PC-3 (cell line): ENCODE results near the gene ITGB3. TPM values are rescaled to one million over a fixed set of nuclear protein-coding genes. Genes with fewer than 3 reads are reported as not detected.

ENCODE experiments used
- ATAC-seq: fragments of 200-7000 bp; cut with Tn5 transposase; 2 replicates; pipeline ENCODE4 v1.9.1; 2020; ENCODE audit warnings: mild to moderate bottlenecking, moderate library complexity
- BruUV-seq: library from RNA; stranded (reverse); fragments of 400-500 nt; replicated peaks from 2 replicates; lab custom pipeline; 2021; lab: Mats Ljungman, UMichigan
- CTCF ChIA-PET: fragments of 300-600 bp; sonication (Branson Sonifier 250); formaldehyde crosslinking; loops from one replicate; lab custom pipeline; 2022; ENCODE audit warnings: antibody characterized with exemption; lab: Charles Lee
- POLR2A ChIA-PET: fragments of 300-600 bp; sonication (Branson Sonifier 250); formaldehyde crosslinking; loops from one replicate; lab custom pipeline; 2022; ENCODE audit warnings: antibody characterized with exemption; ENCODE audit not compliant: unreplicated experiment; lab: Charles Lee
- DNase-seq: peaks from one replicate; pipeline ENCODE4 v3.0.0-alpha.2; 2015
- H2AFZ ChIP-seq: fragments of 300-600 bp; sonication (generic); 2 replicates; pipeline ENCODE4 v1.6.0; 2016; ENCODE audit warnings: antibody characterized with exemption, low read length
- H3F3A ChIP-seq: fragments of 300-600 bp; sonication (generic); one replicate; pipeline ENCODE4 v1.6.0; 2017; ENCODE audit warnings: antibody characterized with exemption, low read length, control low read depth, mild to moderate bottlenecking; ENCODE audit not compliant: unreplicated experiment
- H3K27ac ChIP-seq: fragments of 300-600 bp; sonication (generic); 2 replicates; pipeline ENCODE4 v1.5.1; 2016; ENCODE audit warnings: mild to moderate bottlenecking, low read length
- H3K27me3 ChIP-seq: fragments of 300-600 bp; sonication (generic); 2 replicates; pipeline ENCODE4 v1.6.1; 2016; ENCODE audit warnings: low read length, mixed read lengths
- H3K36me3 ChIP-seq: fragments of 300-600 bp; sonication (generic); 2 replicates; pipeline ENCODE4 v1.6.1; 2016; ENCODE audit warnings: low read depth, mixed run types, low read length, mixed read lengths
- H3K4me1 ChIP-seq: fragments of 300-600 bp; sonication (generic); 2 replicates; pipeline ENCODE4 v1.5.1; 2016; ENCODE audit warnings: low read length; ENCODE audit not compliant: insufficient read depth
- H3K4me2 ChIP-seq: fragments of 300-600 bp; sonication (generic); 2 replicates; pipeline ENCODE4 v1.6.0; 2016; ENCODE audit warnings: low read length
- H3K4me3 ChIP-seq: fragments of 300-600 bp; sonication (generic); 2 replicates; pipeline ENCODE4 v1.5.1; 2016; ENCODE audit warnings: mild to moderate bottlenecking, low read length, mixed read lengths
- H3K79me2 ChIP-seq: fragments of 300-600 bp; sonication (generic); 2 replicates; pipeline ENCODE4 v1.6.1; 2017; ENCODE audit warnings: low read length, mixed read lengths
- H3K9ac ChIP-seq: fragments of 300-600 bp; sonication (generic); 2 replicates; pipeline ENCODE4 v1.6.0; 2016; ENCODE audit warnings: mild to moderate bottlenecking, low read length
- H3K9me2 ChIP-seq: fragments of 300-600 bp; sonication (generic); replicated peaks from 2 replicates; pipeline ENCODE4 v1.6.1; 2016; ENCODE audit warnings: mixed run types, low read length, mixed read lengths
- H3K9me3 ChIP-seq: fragments of 300-600 bp; sonication (generic); 2 replicates; pipeline ENCODE4 v1.6.1; 2016; ENCODE audit warnings: low read length, mixed read lengths
- H4K20me1 ChIP-seq: fragments of 300-600 bp; sonication (generic); 2 replicates; pipeline ENCODE4 v1.6.1; 2016; ENCODE audit warnings: low read length, mixed read lengths
- EZH2 ChIP-seq: fragments of 300-600 bp; sonication (generic); IDR thresholded peaks from one replicate; pipeline ENCODE4 v1.6.1; 2017; ENCODE audit warnings: antibody characterized with exemption, mild to moderate bottlenecking, low read length; ENCODE audit not compliant: unreplicated experiment
- EZH2phosphoT487 ChIP-seq: fragments of 300-600 bp; sonication (generic); IDR thresholded peaks from 2 replicates; pipeline ENCODE4 v1.6.1; 2018; ENCODE audit warnings: mild to moderate bottlenecking, antibody characterized with exemption, low read length, borderline replicate concordance
- intact Hi-C: fragments of 100-400 bp; cut with micrococcal nuclease; formaldehyde crosslinking; loops from 2 replicates; pipeline ENCODE4 v1.9.0; 2023
- total RNA-seq: library from RNA; depleted of rRNA; stranded (reverse); fragments of >200 nt; gene quantifications from 2 replicates; pipeline ENCODE4 v1.2.3, GENCODE V29; 2014
- TF ChIP-seq, protein P1 (sequence below): fragments of 300-600 bp; sonication (generic); conservative IDR thresholded peaks from 2 replicates; pipeline ENCODE4 v1.5.1; 2017; ENCODE audit warnings: antibody characterized with exemption, low read depth, mild to moderate bottlenecking, low read length

ITGB3 gene
- total RNA-seq, 1 experiment from 2014 or later, result 0.36 TPM

- 0 out of 2 replicates have a peak, but pooled peaks cover 4% of the 10 kb centered on the region for H3K9me2 ChIP-seq
- BruUV-seq, result no TSS peak
- H3K4me2 ChIP-seq, result no peak overlapping the region
- DNase-seq (no peak), ATAC-seq (no peak)
- H3K79me2 ChIP-seq, result no peaks in the 10 kb centered on the region
- H3K4me3 ChIP-seq, result no peak overlapping the region
- no peak for TF ChIP-seq EZH2phosphoT487
- TF ChIP-seq, protein P1, sequence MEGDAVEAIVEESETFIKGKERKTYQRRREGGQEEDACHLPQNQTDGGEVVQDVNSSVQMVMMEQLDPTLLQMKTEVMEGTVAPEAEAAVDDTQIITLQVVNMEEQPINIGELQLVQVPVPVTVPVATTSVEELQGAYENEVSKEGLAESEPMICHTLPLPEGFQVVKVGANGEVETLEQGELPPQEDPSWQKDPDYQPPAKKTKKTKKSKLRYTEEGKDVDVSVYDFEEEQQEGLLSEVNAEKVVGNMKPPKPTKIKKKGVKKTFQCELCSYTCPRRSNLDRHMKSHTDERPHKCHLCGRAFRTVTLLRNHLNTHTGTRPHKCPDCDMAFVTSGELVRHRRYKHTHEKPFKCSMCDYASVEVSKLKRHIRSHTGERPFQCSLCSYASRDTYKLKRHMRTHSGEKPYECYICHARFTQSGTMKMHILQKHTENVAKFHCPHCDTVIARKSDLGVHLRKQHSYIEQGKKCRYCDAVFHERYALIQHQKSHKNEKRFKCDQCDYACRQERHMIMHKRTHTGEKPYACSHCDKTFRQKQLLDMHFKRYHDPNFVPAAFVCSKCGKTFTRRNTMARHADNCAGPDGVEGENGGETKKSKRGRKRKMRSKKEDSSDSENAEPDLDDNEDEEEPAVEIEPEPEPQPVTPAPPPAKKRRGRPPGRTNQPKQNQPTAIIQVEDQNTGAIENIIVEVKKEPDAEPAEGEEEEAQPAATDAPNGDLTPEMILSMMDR, result no peak
- no peak for TF ChIP-seq EZH2
- no peaks in the 10 kb centered on the region for H3K4me1 ChIP-seq
- no peaks in the 10 kb centered on the region for H3K27me3 ChIP-seq
- H4K20me1 ChIP-seq, result no peaks in the 10 kb centered on the region
- POLR2A ChIA-PET, result no interaction called here
- H3K9me3 ChIP-seq, result no peaks in the 10 kb centered on the region
- H3K36me3 ChIP-seq, result no peaks in the 10 kb centered on the region
- no peaks in the 10 kb centered on the region for H3F3A ChIP-seq
- H2AFZ ChIP-seq, result no peak overlapping the region
- CTCF ChIA-PET, result no interaction called here
- no peak overlapping the region for H3K9ac ChIP-seq
- intact Hi-C loops, result loop anchor here (10.0 kb wide), 1 partner anchor 313 kb away; the partner anchor contains the start of gene KPNB1
- H3K27ac ChIP-seq, result no peak overlapping the region
Observed at GRCh38 chr17:47332287-47332686, 78.7 kb downstream of the ITGB3 start.

DNA sequence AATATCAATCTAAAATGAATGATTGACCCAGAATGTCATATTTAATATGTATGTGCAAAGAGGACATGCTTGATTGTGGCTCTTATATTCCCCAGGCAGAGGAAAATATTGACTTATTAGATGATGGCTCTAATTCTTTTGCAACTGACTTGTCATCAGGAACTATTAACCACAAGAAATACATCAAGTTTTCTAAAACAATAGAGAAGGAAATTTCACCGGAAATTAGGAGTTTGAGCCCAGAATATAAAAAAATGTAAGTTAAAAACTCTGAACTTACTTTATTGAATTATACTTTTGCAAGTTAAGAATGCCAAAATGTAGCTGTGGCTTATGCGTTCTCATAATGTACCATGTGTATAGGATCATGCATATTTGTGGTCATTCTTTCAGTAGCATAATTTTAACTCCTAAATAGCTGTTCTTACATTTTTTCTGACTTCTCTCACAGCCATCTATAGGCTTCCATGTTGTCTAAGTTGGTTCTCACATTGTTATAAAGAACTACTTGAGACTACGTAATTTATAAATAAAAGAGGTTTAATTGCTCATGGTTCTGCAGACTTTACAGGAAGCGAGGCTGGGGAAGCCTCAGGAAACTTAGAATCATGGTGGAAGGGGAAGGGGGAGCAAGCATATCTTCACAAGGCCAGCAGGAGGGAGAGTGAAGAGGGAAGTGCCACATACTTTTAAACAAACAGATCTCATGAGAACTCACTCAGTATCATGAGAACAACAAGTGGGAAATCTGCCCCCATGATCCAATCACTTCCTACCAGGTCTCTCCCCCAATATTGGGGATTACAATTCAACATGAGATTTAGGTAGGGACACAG is 81.7 kb downstream of the ITGB3 start:
- Histone ChIP-seq H3K9me2 (0 out of 2 replicates have a peak, but pooled peaks cover 4% of the 10 kb centered on the region), H2AFZ (no peak overlapping the region), H3F3A (no peaks in the 10 kb centered on the region), H3K9me3 (no peaks in the 10 kb centered on the region), H3K4me2 (no peak overlapping the region), H3K79me2 (no peaks in the 10 kb centered on the region), H4K20me1 (no peaks in the 10 kb centered on the region), H3K27ac (no peak overlapping the region), H3K36me3 (no peaks in the 10 kb centered on the region), H3K4me1 (peaks cover 7% of the 10 kb centered on the region), H3K9ac (no peak overlapping the region), H3K4me3 (no peak overlapping the region), H3K27me3 (no peaks in the 10 kb centered on the region)
- intact Hi-C loops, result loop anchor here (10.0 kb wide), 1 partner anchor 309 kb away; the partner anchor contains the start of gene KPNB1
- DNase-seq, result no peak
- BruUV-seq, result no TSS peak
- CTCF ChIA-PET, result no interaction called here
- POLR2A ChIA-PET, result no interaction called here
- no peak for TF ChIP-seq EZH2
- TF ChIP-seq, protein P1, result no peak
- TF ChIP-seq EZH2phosphoT487, result no peak
- no peak for ATAC-seq

DNA sequence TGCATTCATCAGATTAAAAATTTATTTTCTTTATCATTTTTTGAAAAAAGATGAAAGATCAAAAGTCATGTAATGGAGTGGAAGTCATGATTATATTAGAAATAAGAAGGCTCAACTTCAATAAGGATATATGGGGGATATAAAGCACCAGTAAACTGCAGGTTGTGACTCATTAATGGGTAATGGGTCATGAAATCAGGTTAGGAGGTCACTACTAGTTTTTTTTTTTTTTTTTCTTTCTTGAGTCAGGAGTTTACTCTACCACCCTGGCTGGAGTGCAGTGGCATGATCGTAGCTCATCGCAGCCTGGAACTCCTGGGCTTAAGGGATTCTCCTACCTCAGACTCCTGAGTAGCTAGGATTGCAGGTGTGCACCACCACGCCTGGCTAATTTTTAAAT is 84.4 kb downstream of the ITGB3 start:
- Histone ChIP-seq H3K27ac (no peak overlapping the region), H3K4me2 (no peak overlapping the region), H3F3A (no peaks in the 10 kb centered on the region), H3K36me3 (no peaks in the 10 kb centered on the region), H3K4me1 (peaks cover 7% of the 10 kb centered on the region), H3K79me2 (no peaks in the 10 kb centered on the region), H2AFZ (no peak overlapping the region), H3K27me3 (no peaks in the 10 kb centered on the region), H4K20me1 (no peaks in the 10 kb centered on the region), H3K4me3 (no peak overlapping the region), H3K9me3 (no peaks in the 10 kb centered on the region), H3K9me2 (no peaks in the 10 kb centered on the region), H3K9ac (no peak overlapping the region)
- ChIA-PET POLR2A (no interaction called here), CTCF (no interaction called here)
- DNase-seq (peak; percentile 37), ATAC-seq (peak; percentile 57)
- BruUV-seq, result no TSS peak
- TF ChIP-seq EZH2 (no peak), EZH2phosphoT487 (no peak)
- TF ChIP-seq, protein P1, result no peak
- intact Hi-C loops, result loop anchor here (10.0 kb wide), 1 partner anchor 307 kb away; the partner anchor contains the start of gene KPNB1
